ENCODE measurements around the gene ADRB2. TPM values are rescaled to one million over a fixed set of nuclear protein-coding genes. Genes with fewer than 3 reads are reported as not detected.

Gene ADRB2
- total and polyA plus RNA-seq, 2 of the 13 experiments (the other 11 are each of a cell fraction or from before 2014, with no cell fraction given): not detected

DNA sequence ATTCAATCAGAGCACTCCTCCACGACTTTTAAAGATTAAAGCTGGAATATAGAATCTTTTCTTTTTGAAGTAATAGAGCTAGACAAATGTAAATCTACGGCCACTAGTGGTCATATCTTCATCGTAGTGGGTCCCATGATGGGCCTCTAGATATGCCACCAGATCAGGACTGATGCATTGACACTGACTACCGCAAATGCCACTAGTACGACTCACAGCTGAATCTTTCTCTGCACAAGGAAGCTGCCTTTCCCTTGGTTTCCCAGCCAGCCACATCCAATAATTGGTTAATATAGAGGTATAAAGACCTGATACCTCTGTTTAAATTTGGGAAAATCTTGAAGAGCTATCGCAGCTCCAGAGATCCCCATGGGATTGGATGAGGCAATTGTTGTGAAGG is 37.8 kb upstream of the ADRB2 start:
- intact Hi-C loops (cut with micrococcal nuclease; ENCODE audit: unreplicated experiment): no loop called here
- in situ Hi-C loops (cut with HindIII; ENCODE audit: extremely low pct_ligation_motif_present, low pct_unique_long_range_greater_than_20kb): no loop called here
- WGBS (ENCODE audit: low lambda C conversion rate): 30% methylated on average over 6 of the region's 6 CpGs
- no TSS peak for BruUV-seq (replicated peaks)
- FAIRE-seq (no peak), ATAC-seq (no peak), DNase-seq (ENCODE audit: low spot score) (no peak)
- no peak overlapping the region for H3K4me3 ChIP-seq (replicated peaks in 1 of 3; ENCODE audit: insufficient read depth in 1 of 3, low read depth in 2 of 3, low read length in 3 of 3)
- ChIA-PET POLR2A (no interaction called here), CTCF (ENCODE audit: low intra/inter-chr PET ratio, low total read pairs) (no interaction called here)
- H3K9me3 ChIP-seq (ENCODE audit: low read length): no peaks in the 10 kb centered on the region
- no peak overlapping the region for H2AFZ ChIP-seq (ENCODE audit: low read length)
- no peak overlapping the region for H3K9ac ChIP-seq (ENCODE audit: insufficient read depth, low read depth, low read length)
- H3K36me3 ChIP-seq (replicated peaks in 1 of 2; ENCODE audit: control insufficient read depth in 1 of 2, insufficient read depth in 2 of 2, low read length in 2 of 2): no peaks in the 10 kb centered on the region
- TF ChIP-seq ZNF10 (CRISPR knock-in tag; IDR thresholded peaks at IDR 0.05; ENCODE audit: borderline replicate concordance, low read depth): no peak
- no peak overlapping the region for H3K4me2 ChIP-seq (ENCODE audit: low read depth, low read length)
- H3K4me1 ChIP-seq (ENCODE audit: insufficient read depth, low read length): no peaks in the 10 kb centered on the region
- no peak overlapping the region for H3K27ac ChIP-seq (ENCODE audit: extremely low read length, insufficient read depth, low read length)
- H4K20me1 ChIP-seq (ENCODE audit: insufficient read depth, low read length): no peaks in the 10 kb centered on the region
- H3K79me2 ChIP-seq (ENCODE audit: insufficient read depth, low read length): no peaks in the 10 kb centered on the region
- H3K27me3 ChIP-seq (ENCODE audit: control insufficient read depth in 1 of 2, insufficient read depth in 2 of 2, low read length in 2 of 2): no peaks in the 10 kb centered on the region

GRCh38 chr5:148790545-148791333 is 35.7 kb upstream of the ADRB2 start:
- CTCF ChIA-PET (ENCODE audit: low intra/inter-chr PET ratio, low total read pairs): no interaction called here
- Histone ChIP-seq H3K27ac (ENCODE audit: extremely low read length, insufficient read depth, low read length) (no peak overlapping the region), H2AFZ (ENCODE audit: low read length) (no peak overlapping the region), H3K4me3 (replicated peaks in 1 of 3; ENCODE audit: insufficient read depth in 1 of 3, low read depth in 2 of 3, low read length in 3 of 3) (no peak overlapping the region), H3K4me1 (ENCODE audit: insufficient read depth, low read length) (no peaks in the 10 kb centered on the region), H3K9me3 (ENCODE audit: low read length) (no peaks in the 10 kb centered on the region), H3K27me3 (ENCODE audit: control insufficient read depth in 1 of 2, insufficient read depth in 2 of 2, low read length in 2 of 2) (no peaks in the 10 kb centered on the region), H3K4me2 (ENCODE audit: low read depth, low read length) (no peak overlapping the region), H3K79me2 (ENCODE audit: insufficient read depth, low read length) (no peaks in the 10 kb centered on the region), H3K36me3 (replicated peaks in 1 of 2; ENCODE audit: control insufficient read depth in 1 of 2, insufficient read depth in 2 of 2, low read length in 2 of 2) (no peaks in the 10 kb centered on the region), H4K20me1 (ENCODE audit: insufficient read depth, low read length) (no peaks in the 10 kb centered on the region), H3K9ac (ENCODE audit: insufficient read depth, low read depth, low read length) (no peak overlapping the region)
- FAIRE-seq (no peak), DNase-seq (ENCODE audit: low spot score) (no peak), ATAC-seq (no peak)
- in situ Hi-C loops (cut with HindIII; ENCODE audit: extremely low pct_ligation_motif_present, low pct_unique_long_range_greater_than_20kb) (no loop called here), intact Hi-C loops (cut with micrococcal nuclease; ENCODE audit: unreplicated experiment) (no loop called here)
- 14% methylated on average over 8 of the region's 8 CpGs for WGBS (ENCODE audit: low lambda C conversion rate)
- POLR2A ChIA-PET: no interaction called here
- BruUV-seq (replicated peaks): no TSS peak
- no peak for TF ChIP-seq ZFYVE20 (CRISPR knock-in tag; IDR thresholded peaks at IDR 0.05; ENCODE audit: borderline replicate concordance, low read depth)
- no peak for TF ChIP-seq ZZZ3 (CRISPR knock-in tag; IDR thresholded peaks at IDR 0.05; ENCODE audit: borderline replicate concordance)
- TF ChIP-seq, protein P1, sequence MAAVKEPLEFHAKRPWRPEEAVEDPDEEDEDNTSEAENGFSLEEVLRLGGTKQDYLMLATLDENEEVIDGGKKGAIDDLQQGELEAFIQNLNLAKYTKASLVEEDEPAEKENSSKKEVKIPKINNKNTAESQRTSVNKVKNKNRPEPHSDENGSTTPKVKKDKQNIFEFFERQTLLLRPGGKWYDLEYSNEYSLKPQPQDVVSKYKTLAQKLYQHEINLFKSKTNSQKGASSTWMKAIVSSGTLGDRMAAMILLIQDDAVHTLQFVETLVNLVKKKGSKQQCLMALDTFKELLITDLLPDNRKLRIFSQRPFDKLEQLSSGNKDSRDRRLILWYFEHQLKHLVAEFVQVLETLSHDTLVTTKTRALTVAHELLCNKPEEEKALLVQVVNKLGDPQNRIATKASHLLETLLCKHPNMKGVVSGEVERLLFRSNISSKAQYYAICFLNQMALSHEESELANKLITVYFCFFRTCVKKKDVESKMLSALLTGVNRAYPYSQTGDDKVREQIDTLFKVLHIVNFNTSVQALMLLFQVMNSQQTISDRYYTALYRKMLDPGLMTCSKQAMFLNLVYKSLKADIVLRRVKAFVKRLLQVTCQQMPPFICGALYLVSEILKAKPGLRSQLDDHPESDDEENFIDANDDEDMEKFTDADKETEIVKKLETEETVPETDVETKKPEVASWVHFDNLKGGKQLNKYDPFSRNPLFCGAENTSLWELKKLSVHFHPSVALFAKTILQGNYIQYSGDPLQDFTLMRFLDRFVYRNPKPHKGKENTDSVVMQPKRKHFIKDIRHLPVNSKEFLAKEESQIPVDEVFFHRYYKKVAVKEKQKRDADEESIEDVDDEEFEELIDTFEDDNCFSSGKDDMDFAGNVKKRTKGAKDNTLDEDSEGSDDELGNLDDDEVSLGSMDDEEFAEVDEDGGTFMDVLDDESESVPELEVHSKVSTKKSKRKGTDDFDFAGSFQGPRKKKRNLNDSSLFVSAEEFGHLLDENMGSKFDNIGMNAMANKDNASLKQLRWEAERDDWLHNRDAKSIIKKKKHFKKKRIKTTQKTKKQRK (IDR thresholded peaks at IDR 0.05; ENCODE audit: low read length): no peak
- no peak for TF ChIP-seq HOXA7 (CRISPR knock-in tag; IDR thresholded peaks at IDR 0.05)
- TF ChIP-seq, protein P2, sequence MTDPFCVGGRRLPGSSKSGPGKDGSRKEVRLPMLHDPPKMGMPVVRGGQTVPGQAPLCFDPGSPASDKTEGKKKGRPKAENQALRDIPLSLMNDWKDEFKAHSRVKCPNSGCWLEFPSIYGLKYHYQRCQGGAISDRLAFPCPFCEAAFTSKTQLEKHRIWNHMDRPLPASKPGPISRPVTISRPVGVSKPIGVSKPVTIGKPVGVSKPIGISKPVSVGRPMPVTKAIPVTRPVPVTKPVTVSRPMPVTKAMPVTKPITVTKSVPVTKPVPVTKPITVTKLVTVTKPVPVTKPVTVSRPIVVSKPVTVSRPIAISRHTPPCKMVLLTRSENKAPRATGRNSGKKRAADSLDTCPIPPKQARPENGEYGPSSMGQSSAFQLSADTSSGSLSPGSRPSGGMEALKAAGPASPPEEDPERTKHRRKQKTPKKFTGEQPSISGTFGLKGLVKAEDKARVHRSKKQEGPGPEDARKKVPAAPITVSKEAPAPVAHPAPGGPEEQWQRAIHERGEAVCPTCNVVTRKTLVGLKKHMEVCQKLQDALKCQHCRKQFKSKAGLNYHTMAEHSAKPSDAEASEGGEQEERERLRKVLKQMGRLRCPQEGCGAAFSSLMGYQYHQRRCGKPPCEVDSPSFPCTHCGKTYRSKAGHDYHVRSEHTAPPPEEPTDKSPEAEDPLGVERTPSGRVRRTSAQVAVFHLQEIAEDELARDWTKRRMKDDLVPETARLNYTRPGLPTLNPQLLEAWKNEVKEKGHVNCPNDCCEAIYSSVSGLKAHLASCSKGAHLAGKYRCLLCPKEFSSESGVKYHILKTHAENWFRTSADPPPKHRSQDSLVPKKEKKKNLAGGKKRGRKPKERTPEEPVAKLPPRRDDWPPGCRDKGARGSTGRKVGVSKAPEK (CRISPR knock-in tag; IDR thresholded peaks at IDR 0.05; ENCODE audit: borderline replicate concordance): no peak
- no peak for TF ChIP-seq GABPA (IDR thresholded peaks at IDR 0.05; ENCODE audit: low read depth, low read length)
- no peak for TF ChIP-seq GABPA (CRISPR knock-in tag; IDR thresholded peaks at IDR 0.05; ENCODE audit: low read depth)
- TF ChIP-seq KDM4B (CRISPR knock-in tag; IDR thresholded peaks at IDR 0.05): no peak
- TF ChIP-seq SMYD3 (CRISPR knock-in tag; IDR thresholded peaks at IDR 0.05): no peak
- TF ChIP-seq NCOR1 (IDR thresholded peaks at IDR 0.05; ENCODE audit: borderline replicate concordance, low read length): no peak
- no peak for TF ChIP-seq SP5 (CRISPR knock-in tag; IDR thresholded peaks at IDR 0.05; ENCODE audit: borderline replicate concordance, low read depth)

All from HepG2 (cell line).